Fibroblast of pulmonary artery (primary cell): Measurements from ENCODE around the gene POP7.
"Not testable (repeated sequence)": the region's sequence is repeated elsewhere in the genome, so short reads cannot be mapped to it uniquely, and the experiment has no call there.

Experiments used
- DNase-seq: peaks from one replicate; pipeline ENCODE4 v3.0.0-alpha.2; 2010; ENCODE audit warnings: low read depth
- H3K4me3 ChIP-seq: replicated peaks from 2 replicates; pipeline ENCODE4 v1.5.1; 2011; ENCODE audit warnings: low read depth, mild to moderate bottlenecking, control low read depth, low read length, moderate library complexity
- TF ChIP-seq, protein P1 (sequence below): IDR thresholded peaks from 2 replicates; pipeline ENCODE4 v1.5.1; 2011; ENCODE audit warnings: mild to moderate bottlenecking, control low read depth, low read length, inconsistent platforms; ENCODE audit errors: missing control alignments

Gene POP7

DNA sequence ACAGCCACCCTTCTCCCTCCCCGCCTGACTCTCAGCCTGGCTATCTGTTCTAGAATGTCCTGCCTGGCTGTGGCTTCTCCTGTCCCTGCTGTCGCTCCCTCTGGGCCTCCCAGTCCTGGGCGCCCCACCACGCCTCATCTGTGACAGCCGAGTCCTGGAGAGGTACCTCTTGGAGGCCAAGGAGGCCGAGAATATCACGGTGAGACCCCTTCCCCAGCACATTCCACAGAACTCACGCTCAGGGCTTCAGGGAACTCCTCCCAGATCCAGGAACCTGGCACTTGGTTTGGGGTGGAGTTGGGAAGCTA, 15.5 kb downstream of the POP7 start:
- H3K4me3 ChIP-seq = no peak overlapping the region
- no peak for DNase-seq
- TF ChIP-seq, protein P1, sequence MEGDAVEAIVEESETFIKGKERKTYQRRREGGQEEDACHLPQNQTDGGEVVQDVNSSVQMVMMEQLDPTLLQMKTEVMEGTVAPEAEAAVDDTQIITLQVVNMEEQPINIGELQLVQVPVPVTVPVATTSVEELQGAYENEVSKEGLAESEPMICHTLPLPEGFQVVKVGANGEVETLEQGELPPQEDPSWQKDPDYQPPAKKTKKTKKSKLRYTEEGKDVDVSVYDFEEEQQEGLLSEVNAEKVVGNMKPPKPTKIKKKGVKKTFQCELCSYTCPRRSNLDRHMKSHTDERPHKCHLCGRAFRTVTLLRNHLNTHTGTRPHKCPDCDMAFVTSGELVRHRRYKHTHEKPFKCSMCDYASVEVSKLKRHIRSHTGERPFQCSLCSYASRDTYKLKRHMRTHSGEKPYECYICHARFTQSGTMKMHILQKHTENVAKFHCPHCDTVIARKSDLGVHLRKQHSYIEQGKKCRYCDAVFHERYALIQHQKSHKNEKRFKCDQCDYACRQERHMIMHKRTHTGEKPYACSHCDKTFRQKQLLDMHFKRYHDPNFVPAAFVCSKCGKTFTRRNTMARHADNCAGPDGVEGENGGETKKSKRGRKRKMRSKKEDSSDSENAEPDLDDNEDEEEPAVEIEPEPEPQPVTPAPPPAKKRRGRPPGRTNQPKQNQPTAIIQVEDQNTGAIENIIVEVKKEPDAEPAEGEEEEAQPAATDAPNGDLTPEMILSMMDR = no peak

DNA sequence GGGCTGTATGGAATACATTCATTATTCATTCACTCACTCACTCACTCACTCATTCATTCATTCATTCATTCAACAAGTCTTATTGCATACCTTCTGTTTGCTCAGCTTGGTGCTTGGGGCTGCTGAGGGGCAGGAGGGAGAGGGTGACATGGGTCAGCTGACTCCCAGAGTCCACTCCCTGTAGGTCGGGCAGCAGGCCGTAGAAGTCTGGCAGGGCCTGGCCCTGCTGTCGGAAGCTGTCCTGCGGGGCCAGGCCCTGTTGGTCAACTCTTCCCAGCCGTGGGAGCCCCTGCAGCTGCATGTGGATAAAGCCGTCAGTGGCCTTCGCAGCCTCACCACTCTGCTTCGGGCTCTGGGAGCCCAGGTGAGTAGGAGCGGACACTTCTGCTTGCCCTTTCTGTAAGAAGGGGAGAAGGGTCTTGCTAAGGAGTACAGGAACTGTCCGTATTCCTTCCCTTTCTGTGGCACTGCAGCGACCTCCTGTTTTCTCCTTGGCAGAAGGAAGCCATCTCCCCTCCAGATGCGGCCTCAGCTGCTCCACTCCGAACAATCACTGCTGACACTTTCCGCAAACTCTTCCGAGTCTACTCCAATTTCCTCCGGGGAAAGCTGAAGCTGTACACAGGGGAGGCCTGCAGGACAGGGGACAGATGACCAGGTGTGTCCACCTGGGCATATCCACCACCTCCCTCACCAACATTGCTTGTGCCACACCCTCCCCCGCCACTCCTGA, 16.7 kb downstream of the POP7 start:
- TF ChIP-seq, protein P1 = no peak
- DNase-seq = no peak
- H3K4me3 ChIP-seq = no peak overlapping the region

DNA sequence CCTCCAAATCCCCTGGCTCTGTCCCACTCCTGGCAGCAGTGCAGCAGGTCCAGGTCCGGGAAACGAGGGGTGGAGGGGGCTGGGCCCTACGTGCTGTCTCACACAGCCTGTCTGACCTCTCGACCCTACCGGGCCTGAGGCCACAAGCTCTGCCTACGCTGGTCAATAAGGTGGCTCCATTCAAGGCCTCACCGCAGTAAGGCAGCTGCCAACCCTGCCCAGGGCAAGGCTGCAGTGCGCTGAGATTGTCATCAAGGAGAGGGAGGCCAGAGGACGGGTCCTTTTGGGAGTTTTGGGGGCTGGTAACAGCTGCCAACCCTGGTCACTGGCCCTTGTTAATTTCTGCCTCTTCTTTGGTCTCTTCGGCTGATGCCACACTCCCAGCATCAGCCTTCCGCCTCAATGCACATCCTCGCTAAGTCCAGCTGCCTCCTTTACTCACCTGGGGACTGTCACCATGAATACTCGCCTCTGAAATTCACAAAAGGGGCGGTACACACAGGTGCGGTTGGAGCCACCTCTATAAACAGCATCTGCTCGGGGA, 17.9 kb downstream of the POP7 start:
- no peak for DNase-seq
- H3K4me3 ChIP-seq = no peak overlapping the region
- TF ChIP-seq, protein P1 = no peak

DNA sequence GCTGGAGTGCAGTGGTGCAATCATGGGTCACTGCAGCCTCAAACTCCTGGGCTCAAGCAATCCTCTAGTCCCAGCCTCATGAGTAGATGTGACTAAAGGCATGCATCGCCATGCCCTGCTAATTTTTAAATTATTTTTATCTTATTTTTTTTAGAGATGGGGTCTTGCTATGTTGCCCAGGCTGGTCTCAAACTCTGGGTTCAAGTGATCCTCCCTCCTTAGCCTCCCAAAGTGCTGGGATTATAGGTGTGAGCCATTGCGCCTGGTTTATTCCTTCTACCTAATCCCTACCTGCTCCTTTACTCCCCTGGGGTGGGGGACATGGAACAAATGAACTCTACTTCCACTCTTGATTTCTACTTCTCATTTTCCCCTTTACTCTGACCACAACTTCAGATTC, 18.4 kb downstream of the POP7 start:
- not testable (repeated sequence) for DNase-seq, H3K4me3 ChIP-seq

DNA sequence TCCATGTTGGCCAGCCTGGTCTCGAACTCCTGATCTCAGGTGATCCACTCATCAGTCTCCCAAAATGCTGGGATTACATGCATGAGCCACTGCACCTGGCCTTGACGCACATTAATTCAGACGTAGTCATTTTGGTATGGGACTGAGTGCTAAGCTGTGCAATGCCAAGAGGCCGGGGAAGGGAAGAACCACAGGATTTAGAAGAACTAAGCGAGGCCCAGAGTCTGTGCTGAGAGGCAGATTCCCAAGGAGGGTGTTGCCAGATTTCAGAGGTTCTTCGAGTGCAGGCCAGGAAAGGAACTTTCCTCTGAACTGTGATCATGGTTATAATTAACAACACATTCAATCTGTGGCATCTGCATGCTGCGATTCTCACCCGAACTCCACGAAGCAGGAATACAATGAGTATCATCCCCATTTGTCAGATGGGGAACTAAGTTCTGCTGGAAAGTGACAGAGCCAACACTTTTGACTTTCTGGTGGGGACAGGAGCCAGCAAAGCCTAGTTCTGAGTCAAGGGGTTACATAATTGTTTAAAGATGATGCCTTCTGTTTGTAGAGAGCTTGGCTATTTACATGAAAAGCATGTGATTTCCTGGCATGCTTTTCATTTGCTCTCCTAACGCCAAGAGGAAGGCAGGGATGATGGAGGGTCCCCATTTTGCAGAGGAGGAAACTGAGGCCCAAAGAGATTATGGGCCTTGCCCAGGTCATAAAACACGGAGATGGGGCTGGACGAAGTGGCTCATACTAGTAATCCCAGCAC, 21.3 kb downstream of the POP7 start:
- TF ChIP-seq, protein P1 = no peak
- peak; percentile 56 for DNase-seq
- no peak overlapping the region for H3K4me3 ChIP-seq

DNA sequence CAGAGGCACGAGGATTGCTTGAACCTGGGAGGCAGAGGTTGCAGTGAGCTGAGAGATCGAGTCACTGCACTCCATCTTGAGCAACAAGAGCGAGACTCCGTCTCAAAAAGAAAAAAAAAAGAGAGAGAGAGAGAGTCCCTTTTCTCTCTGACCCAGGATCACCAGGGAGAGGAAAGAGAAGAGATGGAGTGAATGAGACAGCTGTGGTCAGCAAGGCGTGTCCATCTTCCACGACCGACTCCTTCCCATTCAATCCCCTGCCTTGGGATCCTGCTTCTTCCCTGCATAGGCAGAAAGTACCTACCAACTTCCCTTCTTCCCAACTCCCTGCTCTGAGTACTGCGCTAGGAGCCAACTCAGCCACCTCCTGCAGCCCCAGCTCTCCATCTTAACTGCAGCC, 22.3 kb downstream of the POP7 start:
- H3K4me3 ChIP-seq = no peak overlapping the region
- no peak for DNase-seq
- TF ChIP-seq, protein P1 = no peak

DNA sequence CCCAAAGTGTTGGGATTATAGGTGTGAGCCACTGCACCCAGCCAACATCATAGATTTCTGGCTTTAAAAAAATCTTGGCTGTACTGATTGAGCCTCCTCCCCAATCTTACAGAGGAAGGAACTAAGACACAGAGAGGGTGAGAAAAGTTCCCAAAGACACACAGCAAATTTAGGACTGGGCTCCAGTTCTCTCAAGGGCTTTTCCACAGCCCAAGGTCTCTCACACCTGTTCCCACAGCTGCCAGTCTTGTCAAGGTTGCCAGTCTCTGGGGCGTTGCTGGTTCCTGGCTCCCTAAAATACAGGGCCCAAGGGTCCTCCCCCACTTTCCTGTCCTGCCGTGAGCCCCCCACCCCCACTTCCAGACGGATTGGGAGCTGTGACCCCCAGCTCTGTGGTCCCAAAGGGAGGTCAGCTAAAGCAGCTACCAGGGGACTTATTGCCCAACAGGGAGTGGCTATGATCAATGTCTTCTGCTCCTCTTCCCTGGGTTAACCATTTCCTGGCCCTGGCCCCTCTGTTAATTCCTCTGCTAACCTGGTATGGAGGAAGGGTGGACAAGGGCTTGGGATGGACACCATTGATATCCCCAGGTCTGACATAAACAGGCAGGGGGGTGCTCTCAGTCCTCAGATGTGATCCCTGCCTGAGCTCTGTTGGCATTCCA, 24.3 kb downstream of the POP7 start:
- no peak overlapping the region for H3K4me3 ChIP-seq
- TF ChIP-seq, protein P1 = no peak
- DNase-seq = no peak
